Measurements from ENCODE around the gene AP5B1. TPM values are rescaled to one million over a fixed set of nuclear protein-coding genes. Genes with fewer than 3 reads are reported as not detected.
A peak's percentile ranks its signal among the peaks of the same experiment; 100 is the strongest.

AP5B1 gene
- total and polyA plus RNA-seq, 2 experiments from 2014 or later, result 3.1 to 16.1 TPM

DNA sequence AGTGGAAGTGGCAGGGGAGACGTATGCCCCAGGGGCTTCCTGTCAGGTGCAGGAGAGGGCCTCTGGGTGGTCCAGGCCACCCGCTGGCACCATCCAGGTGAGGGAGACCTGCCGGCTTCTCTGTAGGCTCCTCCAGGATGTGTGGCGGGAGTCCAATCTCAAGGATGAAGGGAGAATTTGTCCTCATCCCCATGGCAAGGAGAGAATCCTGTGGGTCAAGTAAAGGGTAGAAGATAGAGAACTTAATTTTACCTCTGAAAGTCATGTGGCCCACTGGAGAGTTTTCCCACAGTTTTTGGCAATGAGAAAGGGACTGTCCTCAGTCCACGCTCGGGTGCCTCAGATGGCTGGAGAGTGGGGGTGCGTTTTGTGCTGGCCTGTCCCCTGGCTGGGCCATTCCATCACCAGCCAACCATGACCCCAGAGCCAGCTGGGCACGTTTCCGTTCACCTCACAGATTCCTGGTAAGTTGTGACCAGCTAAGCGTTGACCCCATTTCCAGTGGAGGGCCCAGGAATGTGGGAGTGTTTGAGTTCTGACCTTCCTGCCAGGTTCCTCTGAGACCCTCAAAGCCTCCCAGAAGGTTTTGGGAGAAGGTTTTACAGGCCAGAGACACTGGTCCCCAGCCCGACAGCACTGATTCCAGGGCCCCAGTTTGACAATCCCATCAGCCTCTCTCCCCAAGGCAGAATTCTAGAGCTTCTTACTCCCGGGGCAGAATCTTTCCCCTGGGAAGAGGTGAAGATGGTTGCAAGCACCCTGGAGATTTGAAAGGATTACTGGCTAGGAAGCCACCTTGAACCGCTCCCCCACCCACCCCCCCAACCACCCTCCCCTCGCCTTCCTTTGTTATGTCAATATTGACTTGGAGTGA is 8.7 kb upstream of the AP5B1 start:
- Histone ChIP-seq H3K36me3 (ENCODE audit: insufficient read depth) (no peaks in the 10 kb centered on the region), H3K4me2 (peak overlapping the region; percentile 82), H3K79me2 (replicated peaks; ENCODE audit: insufficient read depth) (no peaks in the 10 kb centered on the region; the same call in 1 of the 2 replicates), H3K4me3 (peak overlapping the region; percentile 86; the same call in 1 of the 2 replicates), H3K27ac (ENCODE audit: low read depth) (no peak overlapping the region), H3K9me2 (ENCODE audit: insufficient read depth) (0 out of 2 replicates have a peak, but pooled peaks cover 2% of the 10 kb centered on the region), H3K4me1 (ENCODE audit: insufficient read depth) (peaks cover 29% of the 10 kb centered on the region), H3F3A (replicated peaks; ENCODE audit: low read depth) (no peaks in the 10 kb centered on the region), H3K27me3 (ENCODE audit: insufficient read depth) (peaks cover 45% of the 10 kb centered on the region), H2AFZ (no peak overlapping the region), H4K20me1 (replicated peaks; ENCODE audit: insufficient read depth) (no peaks in the 10 kb centered on the region)
- Mint-ChIP-seq H3K9me3 (no peaks in the 10 kb centered on the region; the same call in 2 of the 3 replicates), H3K4me1 (peaks cover 38% of the 10 kb centered on the region), H3K27me3 (ENCODE audit: insufficient read depth, low read depth, poor library complexity) (peaks cover 44% of the 10 kb centered on the region), H3K36me3 (ENCODE audit: low read depth) (no peaks in the 10 kb centered on the region; the same call in 2 of the 3 replicates), H3K4me3 (peak overlapping the region; percentile 86; the same call in 2 of the 3 replicates), H3K27ac (no peak overlapping the region)
- TF ChIP-seq STAT1 (IDR thresholded peaks at IDR 0.05; ENCODE audit: unreplicated experiment), result no peak
- TF ChIP-seq, protein P1, sequence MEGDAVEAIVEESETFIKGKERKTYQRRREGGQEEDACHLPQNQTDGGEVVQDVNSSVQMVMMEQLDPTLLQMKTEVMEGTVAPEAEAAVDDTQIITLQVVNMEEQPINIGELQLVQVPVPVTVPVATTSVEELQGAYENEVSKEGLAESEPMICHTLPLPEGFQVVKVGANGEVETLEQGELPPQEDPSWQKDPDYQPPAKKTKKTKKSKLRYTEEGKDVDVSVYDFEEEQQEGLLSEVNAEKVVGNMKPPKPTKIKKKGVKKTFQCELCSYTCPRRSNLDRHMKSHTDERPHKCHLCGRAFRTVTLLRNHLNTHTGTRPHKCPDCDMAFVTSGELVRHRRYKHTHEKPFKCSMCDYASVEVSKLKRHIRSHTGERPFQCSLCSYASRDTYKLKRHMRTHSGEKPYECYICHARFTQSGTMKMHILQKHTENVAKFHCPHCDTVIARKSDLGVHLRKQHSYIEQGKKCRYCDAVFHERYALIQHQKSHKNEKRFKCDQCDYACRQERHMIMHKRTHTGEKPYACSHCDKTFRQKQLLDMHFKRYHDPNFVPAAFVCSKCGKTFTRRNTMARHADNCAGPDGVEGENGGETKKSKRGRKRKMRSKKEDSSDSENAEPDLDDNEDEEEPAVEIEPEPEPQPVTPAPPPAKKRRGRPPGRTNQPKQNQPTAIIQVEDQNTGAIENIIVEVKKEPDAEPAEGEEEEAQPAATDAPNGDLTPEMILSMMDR (conservative IDR thresholded peaks at IDR 0.05; ENCODE audit: low read depth in 2 of 2), result no peak
- no peak for TF ChIP-seq ZNF331 (CRISPR knock-in tag; IDR thresholded peaks at IDR 0.05; ENCODE audit: low read depth)
- no peak for TF ChIP-seq NANOG (IDR thresholded peaks at IDR 0.05; ENCODE audit: borderline replicate concordance)
- TF ChIP-seq, protein P2, sequence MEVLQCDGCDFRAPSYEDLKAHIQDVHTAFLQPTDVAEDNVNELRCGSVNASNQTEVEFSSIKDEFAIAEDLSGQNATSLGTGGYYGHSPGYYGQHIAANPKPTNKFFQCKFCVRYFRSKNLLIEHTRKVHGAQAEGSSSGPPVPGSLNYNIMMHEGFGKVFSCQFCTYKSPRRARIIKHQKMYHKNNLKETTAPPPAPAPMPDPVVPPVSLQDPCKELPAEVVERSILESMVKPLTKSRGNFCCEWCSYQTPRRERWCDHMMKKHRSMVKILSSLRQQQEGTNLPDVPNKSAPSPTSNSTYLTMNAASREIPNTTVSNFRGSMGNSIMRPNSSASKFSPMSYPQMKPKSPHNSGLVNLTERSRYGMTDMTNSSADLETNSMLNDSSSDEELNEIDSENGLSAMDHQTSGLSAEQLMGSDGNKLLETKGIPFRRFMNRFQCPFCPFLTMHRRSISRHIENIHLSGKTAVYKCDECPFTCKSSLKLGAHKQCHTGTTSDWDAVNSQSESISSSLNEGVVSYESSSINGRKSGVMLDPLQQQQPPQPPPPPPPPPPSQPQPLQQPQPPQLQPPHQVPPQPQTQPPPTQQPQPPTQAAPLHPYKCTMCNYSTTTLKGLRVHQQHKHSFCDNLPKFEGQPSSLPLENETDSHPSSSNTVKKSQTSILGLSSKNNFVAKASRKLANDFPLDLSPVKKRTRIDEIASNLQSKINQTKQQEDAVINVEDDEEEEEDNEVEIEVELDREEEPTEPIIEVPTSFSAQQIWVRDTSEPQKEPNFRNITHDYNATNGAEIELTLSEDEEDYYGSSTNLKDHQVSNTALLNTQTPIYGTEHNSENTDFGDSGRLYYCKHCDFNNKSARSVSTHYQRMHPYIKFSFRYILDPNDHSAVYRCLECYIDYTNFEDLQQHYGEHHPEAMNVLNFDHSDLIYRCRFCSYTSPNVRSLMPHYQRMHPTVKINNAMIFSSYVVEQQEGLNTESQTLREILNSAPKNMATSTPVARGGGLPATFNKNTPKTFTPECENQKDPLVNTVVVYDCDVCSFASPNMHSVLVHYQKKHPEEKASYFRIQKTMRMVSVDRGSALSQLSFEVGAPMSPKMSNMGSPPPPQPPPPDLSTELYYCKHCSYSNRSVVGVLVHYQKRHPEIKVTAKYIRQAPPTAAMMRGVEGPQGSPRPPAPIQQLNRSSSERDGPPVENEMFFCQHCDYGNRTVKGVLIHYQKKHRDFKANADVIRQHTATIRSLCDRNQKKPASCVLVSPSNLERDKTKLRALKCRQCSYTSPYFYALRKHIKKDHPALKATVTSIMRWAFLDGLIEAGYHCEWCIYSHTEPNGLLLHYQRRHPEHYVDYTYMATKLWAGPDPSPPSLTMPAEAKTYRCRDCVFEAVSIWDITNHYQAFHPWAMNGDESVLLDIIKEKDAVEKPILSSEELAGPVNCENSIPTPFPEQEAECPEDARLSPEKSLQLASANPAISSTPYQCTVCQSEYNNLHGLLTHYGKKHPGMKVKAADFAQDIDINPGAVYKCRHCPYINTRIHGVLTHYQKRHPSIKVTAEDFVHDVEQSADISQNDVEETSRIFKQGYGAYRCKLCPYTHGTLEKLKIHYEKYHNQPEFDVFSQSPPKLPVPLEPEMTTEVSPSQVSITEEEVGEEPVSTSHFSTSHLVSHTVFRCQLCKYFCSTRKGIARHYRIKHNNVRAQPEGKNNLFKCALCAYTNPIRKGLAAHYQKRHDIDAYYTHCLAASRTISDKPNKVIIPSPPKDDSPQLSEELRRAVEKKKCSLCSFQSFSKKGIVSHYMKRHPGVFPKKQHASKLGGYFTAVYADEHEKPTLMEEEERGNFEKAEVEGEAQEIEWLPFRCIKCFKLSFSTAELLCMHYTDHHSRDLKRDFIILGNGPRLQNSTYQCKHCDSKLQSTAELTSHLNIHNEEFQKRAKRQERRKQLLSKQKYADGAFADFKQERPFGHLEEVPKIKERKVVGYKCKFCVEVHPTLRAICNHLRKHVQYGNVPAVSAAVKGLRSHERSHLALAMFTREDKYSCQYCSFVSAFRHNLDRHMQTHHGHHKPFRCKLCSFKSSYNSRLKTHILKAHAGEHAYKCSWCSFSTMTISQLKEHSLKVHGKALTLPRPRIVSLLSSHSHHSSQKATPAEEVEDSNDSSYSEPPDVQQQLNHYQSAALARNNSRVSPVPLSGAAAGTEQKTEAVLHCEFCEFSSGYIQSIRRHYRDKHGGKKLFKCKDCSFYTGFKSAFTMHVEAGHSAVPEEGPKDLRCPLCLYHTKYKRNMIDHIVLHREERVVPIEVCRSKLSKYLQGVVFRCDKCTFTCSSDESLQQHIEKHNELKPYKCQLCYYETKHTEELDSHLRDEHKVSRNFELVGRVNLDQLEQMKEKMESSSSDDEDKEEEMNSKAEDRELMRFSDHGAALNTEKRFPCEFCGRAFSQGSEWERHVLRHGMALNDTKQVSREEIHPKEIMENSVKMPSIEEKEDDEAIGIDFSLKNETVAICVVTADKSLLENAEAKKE (CRISPR knock-in tag; IDR thresholded peaks at IDR 0.05), result no peak
- TF ChIP-seq, protein P3, sequence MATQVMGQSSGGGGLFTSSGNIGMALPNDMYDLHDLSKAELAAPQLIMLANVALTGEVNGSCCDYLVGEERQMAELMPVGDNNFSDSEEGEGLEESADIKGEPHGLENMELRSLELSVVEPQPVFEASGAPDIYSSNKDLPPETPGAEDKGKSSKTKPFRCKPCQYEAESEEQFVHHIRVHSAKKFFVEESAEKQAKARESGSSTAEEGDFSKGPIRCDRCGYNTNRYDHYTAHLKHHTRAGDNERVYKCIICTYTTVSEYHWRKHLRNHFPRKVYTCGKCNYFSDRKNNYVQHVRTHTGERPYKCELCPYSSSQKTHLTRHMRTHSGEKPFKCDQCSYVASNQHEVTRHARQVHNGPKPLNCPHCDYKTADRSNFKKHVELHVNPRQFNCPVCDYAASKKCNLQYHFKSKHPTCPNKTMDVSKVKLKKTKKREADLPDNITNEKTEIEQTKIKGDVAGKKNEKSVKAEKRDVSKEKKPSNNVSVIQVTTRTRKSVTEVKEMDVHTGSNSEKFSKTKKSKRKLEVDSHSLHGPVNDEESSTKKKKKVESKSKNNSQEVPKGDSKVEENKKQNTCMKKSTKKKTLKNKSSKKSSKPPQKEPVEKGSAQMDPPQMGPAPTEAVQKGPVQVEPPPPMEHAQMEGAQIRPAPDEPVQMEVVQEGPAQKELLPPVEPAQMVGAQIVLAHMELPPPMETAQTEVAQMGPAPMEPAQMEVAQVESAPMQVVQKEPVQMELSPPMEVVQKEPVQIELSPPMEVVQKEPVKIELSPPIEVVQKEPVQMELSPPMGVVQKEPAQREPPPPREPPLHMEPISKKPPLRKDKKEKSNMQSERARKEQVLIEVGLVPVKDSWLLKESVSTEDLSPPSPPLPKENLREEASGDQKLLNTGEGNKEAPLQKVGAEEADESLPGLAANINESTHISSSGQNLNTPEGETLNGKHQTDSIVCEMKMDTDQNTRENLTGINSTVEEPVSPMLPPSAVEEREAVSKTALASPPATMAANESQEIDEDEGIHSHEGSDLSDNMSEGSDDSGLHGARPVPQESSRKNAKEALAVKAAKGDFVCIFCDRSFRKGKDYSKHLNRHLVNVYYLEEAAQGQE (IDR thresholded peaks at IDR 0.05; ENCODE audit: unreplicated experiment), result no peak
- TF ChIP-seq EZH2 (IDR thresholded peaks at IDR 0.05; ENCODE audit: low read depth, unreplicated experiment), result no peak
- no peak for TF ChIP-seq JUNB (IDR thresholded peaks at IDR 0.05; ENCODE audit: unreplicated experiment)
- TF ChIP-seq, protein P4, sequence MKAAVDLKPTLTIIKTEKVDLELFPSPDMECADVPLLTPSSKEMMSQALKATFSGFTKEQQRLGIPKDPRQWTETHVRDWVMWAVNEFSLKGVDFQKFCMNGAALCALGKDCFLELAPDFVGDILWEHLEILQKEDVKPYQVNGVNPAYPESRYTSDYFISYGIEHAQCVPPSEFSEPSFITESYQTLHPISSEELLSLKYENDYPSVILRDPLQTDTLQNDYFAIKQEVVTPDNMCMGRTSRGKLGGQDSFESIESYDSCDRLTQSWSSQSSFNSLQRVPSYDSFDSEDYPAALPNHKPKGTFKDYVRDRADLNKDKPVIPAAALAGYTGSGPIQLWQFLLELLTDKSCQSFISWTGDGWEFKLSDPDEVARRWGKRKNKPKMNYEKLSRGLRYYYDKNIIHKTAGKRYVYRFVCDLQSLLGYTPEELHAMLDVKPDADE (IDR thresholded peaks at IDR 0.05), result no peak
- DNase-seq (ENCODE audit: low spot score) (no peak), ATAC-seq (no peak)

Measured in GM23338 (cell line).